Smooth muscle cell (in vitro differentiated cells): Measurements from ENCODE around the gene DBH. TPM values are rescaled to one million over a fixed set of nuclear protein-coding genes. Genes with fewer than 3 reads are reported as not detected.

ENCODE experiments used
- DNase-seq: peaks from one replicate; lab custom pipeline; 2025; ENCODE audit not compliant: unreplicated experiment; lab: John Stamatoyannopoulos, UW
- H2AFZ ChIP-seq: fragments of 200-600 bp; sonication (generic); 2 replicates; pipeline ENCODE4 v1.6.0; 2016; ENCODE audit warnings: antibody characterized with exemption, low read depth, mild to moderate bottlenecking
- H3F3A ChIP-seq: fragments of 200-600 bp; sonication (generic); 2 replicates; pipeline ENCODE4 v1.6.0; 2017; ENCODE audit warnings: antibody characterized with exemption, low read depth
- H3K27ac ChIP-seq: fragments of 200-600 bp; sonication (generic); 2 replicates; pipeline ENCODE4 v1.5.1; 2016; ENCODE audit warnings: low read depth, mild to moderate bottlenecking
- H3K27me3 ChIP-seq: fragments of 200-600 bp; sonication (generic); 2 replicates; pipeline ENCODE4 v1.6.1; 2016; ENCODE audit warnings: low read depth, mild to moderate bottlenecking
- H3K36me3 ChIP-seq: fragments of 200-600 bp; sonication (generic); 2 replicates; pipeline ENCODE4 v1.5.1; 2016; ENCODE audit warnings: low read depth
- H3K4me1 ChIP-seq: fragments of 200-600 bp; sonication (generic); 2 replicates; pipeline ENCODE4 v1.5.1; 2016; ENCODE audit warnings: low read depth
- H3K4me2 ChIP-seq: fragments of 200-600 bp; sonication (generic); 2 replicates; pipeline ENCODE4 v1.6.0; 2016; ENCODE audit warnings: mild to moderate bottlenecking
- H3K4me3 ChIP-seq: fragments of 200-600 bp; sonication (generic); 2 replicates; pipeline ENCODE4 v1.5.1; 2016; ENCODE audit warnings: mild to moderate bottlenecking
- H3K79me2 ChIP-seq: fragments of 200-600 bp; sonication (generic); 2 replicates; pipeline ENCODE4 v1.6.0; 2016; ENCODE audit warnings: low read depth, mild to moderate bottlenecking
- H3K9ac ChIP-seq: fragments of 200-600 bp; sonication (generic); 2 replicates; pipeline ENCODE4 v1.6.0; 2016; ENCODE audit warnings: low read depth
- H3K9me3 ChIP-seq: fragments of 200-600 bp; sonication (generic); replicated peaks from 2 replicates; pipeline ENCODE4 v1.5.1; 2016; ENCODE audit warnings: low read depth
- H4K20me1 ChIP-seq: fragments of 200-600 bp; sonication (generic); 2 replicates; pipeline ENCODE4 v1.6.0; 2016; ENCODE audit warnings: low read depth
- CTCF ChIP-seq: fragments of 200-600 bp; sonication (generic); IDR thresholded peaks from 2 replicates; pipeline ENCODE4 v1.5.1; 2017; ENCODE audit warnings: borderline replicate concordance, mild to moderate bottlenecking, antibody characterized with exemption; ENCODE audit not compliant: insufficient read depth, poor library complexity, severe bottlenecking
- WGBS: methylation state at CpG from one replicate; pipeline ENCODE4 v1.1.7; 2016; ENCODE audit warnings: low lambda C conversion rate; 5-methylcytosine and 5-hydroxymethylcytosine counted together
- polyA plus RNA-seq: library from polyadenylated mRNA; unstranded; fragments of >200 nt; fragmentation: Nextera tagmentation; extraction: Ambion mirVana; gene quantifications from 2 replicates; pipeline ENCODE4 v1.2.1, GENCODE V29; 2016
- total RNA-seq: library from RNA; depleted of rRNA; stranded (reverse); fragments of >200 nt; gene quantifications from 2 replicates; pipeline ENCODE4 v1.2.3, GENCODE V29; 2014

The DBH gene
- total and polyA plus RNA-seq, 2 experiments from 2014 or later, result 0.22 TPM; not detected in 1

GRCh38 chr9:133654736-133655657 lies 18.8 kb downstream of the DBH start:
- DNase-seq, result no peak
- H3K27me3 ChIP-seq, result no peaks in the 10 kb centered on the region
- H3K4me3 ChIP-seq, result no peak overlapping the region
- H3K9ac ChIP-seq, result no peak overlapping the region
- no peaks in the 10 kb centered on the region for H3F3A ChIP-seq
- no peaks in the 10 kb centered on the region for H3K9me3 ChIP-seq
- no peak for TF ChIP-seq CTCF
- WGBS, result 82% methylated on average over 38 of the region's 38 CpGs
- H4K20me1 ChIP-seq, result no peaks in the 10 kb centered on the region
- H3K79me2 ChIP-seq, result no peaks in the 10 kb centered on the region
- no peak overlapping the region for H3K27ac ChIP-seq
- peaks cover 12% of the 10 kb centered on the region for H3K4me1 ChIP-seq
- no peak overlapping the region for H2AFZ ChIP-seq
- H3K36me3 ChIP-seq, result no peaks in the 10 kb centered on the region
- no peak overlapping the region for H3K4me2 ChIP-seq

- no peaks in the 10 kb centered on the region for H3F3A ChIP-seq
- 81% methylated on average over 14 of the region's 14 CpGs for WGBS
- H3K9ac ChIP-seq, result no peak overlapping the region
- H3K79me2 ChIP-seq, result no peaks in the 10 kb centered on the region
- H3K27me3 ChIP-seq, result no peaks in the 10 kb centered on the region
- no peak overlapping the region for H3K4me2 ChIP-seq
- no peak for TF ChIP-seq CTCF
- no peak overlapping the region for H3K4me3 ChIP-seq
- H3K27ac ChIP-seq, result no peak overlapping the region
- no peaks in the 10 kb centered on the region for H4K20me1 ChIP-seq
- no peaks in the 10 kb centered on the region for H3K36me3 ChIP-seq
- peaks cover 12% of the 10 kb centered on the region for H3K4me1 ChIP-seq
- H3K9me3 ChIP-seq, result no peaks in the 10 kb centered on the region
- H2AFZ ChIP-seq, result no peak overlapping the region
- DNase-seq, result no peak
Observed at GRCh38 chr9:133655701-133656100, 19.5 kb downstream of the DBH start.

- H2AFZ ChIP-seq, result no peak overlapping the region
- no peak overlapping the region for H3K27ac ChIP-seq
- peaks cover 12% of the 10 kb centered on the region for H3K4me1 ChIP-seq
- no peak for DNase-seq
- H3K4me2 ChIP-seq, result no peak overlapping the region
- no peaks in the 10 kb centered on the region for H3F3A ChIP-seq
- no peaks in the 10 kb centered on the region for H3K79me2 ChIP-seq
- no peaks in the 10 kb centered on the region for H3K9me3 ChIP-seq
- H3K4me3 ChIP-seq, result no peak overlapping the region
- no peaks in the 10 kb centered on the region for H4K20me1 ChIP-seq
- H3K36me3 ChIP-seq, result no peaks in the 10 kb centered on the region
- TF ChIP-seq CTCF, result no peak
- H3K9ac ChIP-seq, result no peak overlapping the region
- no peaks in the 10 kb centered on the region for H3K27me3 ChIP-seq
- WGBS, result 89% methylated on average over 36 of the region's 36 CpGs
Observed at GRCh38 chr9:133656211-133657119, 20.3 kb downstream of the DBH start.
